Measurements from ENCODE around the gene EHMT2. TPM values are rescaled to one million over a fixed set of nuclear protein-coding genes. Genes with fewer than 3 reads are reported as not detected.

EHMT2 gene
- total and polyA plus RNA-seq, 2 of the 13 experiments (the other 11 are each of a cell fraction or from before 2014, with no cell fraction given): 55.2 to 69.2 TPM

DNA sequence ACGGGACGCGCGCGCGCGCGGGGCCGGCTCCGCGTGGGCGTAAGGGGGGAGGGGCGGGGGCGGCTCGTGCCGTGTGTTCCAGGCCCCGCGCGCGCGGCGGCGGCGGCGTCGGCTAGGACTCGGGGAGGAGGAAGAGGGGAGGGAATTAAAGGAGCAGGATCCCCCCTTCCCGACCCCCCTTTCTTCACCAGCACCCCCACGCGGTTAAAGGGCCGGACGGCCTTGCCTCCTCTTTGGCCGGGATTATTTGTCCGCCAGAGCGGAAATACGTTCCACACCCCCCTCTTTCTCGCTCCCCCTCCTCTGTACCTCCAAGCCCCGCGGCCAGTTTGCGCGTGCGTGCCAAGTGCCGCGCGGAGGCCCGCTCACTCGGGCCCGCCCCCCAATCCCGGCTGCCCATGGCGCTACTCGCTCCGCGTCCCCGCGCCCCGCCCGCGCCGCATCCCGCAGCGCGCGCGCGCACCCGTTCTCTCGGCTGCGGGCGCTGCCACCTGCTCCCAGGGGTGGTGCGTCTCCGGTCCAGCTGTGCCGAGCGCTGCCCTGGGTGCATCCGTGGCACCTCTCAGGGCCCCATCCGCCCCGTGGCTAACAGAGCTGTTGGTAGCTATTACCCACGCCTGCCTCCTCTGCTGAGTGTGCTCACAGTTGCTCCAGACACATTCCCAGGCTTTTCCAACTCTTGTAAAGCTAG, 4.6 kb upstream of the EHMT2 start, which contains the start of gene ZBTB12 (continued):
- TF ChIP-seq ZNF546 (CRISPR knock-in tag; conservative IDR thresholded peaks at IDR 0.05): peak; percentile 71; the same call in 1 of the 2 replicates
- TF ChIP-seq, protein P1, sequence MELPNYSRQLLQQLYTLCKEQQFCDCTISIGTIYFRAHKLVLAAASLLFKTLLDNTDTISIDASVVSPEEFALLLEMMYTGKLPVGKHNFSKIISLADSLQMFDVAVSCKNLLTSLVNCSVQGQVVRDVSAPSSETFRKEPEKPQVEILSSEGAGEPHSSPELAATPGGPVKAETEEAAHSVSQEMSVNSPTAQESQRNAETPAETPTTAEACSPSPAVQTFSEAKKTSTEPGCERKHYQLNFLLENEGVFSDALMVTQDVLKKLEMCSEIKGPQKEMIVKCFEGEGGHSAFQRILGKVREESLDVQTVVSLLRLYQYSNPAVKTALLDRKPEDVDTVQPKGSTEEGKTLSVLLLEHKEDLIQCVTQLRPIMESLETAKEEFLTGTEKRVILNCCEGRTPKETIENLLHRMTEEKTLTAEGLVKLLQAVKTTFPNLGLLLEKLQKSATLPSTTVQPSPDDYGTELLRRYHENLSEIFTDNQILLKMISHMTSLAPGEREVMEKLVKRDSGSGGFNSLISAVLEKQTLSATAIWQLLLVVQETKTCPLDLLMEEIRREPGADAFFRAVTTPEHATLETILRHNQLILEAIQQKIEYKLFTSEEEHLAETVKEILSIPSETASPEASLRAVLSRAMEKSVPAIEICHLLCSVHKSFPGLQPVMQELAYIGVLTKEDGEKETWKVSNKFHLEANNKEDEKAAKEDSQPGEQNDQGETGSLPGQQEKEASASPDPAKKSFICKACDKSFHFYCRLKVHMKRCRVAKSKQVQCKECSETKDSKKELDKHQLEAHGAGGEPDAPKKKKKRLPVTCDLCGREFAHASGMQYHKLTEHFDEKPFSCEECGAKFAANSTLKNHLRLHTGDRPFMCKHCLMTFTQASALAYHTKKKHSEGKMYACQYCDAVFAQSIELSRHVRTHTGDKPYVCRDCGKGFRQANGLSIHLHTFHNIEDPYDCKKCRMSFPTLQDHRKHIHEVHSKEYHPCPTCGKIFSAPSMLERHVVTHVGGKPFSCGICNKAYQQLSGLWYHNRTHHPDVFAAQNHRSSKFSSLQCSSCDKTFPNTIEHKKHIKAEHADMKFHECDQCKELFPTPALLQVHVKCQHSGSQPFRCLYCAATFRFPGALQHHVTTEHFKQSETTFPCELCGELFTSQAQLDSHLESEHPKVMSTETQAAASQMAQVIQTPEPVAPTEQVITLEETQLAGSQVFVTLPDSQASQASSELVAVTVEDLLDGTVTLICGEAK (IDR thresholded peaks at IDR 0.05): no peak
- TF ChIP-seq, protein P1 (CRISPR knock-in tag; IDR thresholded peaks at IDR 0.05): peak; percentile 60; the same call in 1 of the 2 replicates
- 0 out of 2 replicates have a peak, but pooled peaks have one; percentile 47 for TF ChIP-seq CCDC6 (CRISPR knock-in tag; IDR thresholded peaks at IDR 0.05)
- TF ChIP-seq, protein P2, sequence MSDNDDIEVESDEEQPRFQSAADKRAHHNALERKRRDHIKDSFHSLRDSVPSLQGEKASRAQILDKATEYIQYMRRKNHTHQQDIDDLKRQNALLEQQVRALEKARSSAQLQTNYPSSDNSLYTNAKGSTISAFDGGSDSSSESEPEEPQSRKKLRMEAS (IDR thresholded peaks at IDR 0.05): peak; percentile 83; the same call in 1 of the 2 replicates
- TF ChIP-seq, protein P3, sequence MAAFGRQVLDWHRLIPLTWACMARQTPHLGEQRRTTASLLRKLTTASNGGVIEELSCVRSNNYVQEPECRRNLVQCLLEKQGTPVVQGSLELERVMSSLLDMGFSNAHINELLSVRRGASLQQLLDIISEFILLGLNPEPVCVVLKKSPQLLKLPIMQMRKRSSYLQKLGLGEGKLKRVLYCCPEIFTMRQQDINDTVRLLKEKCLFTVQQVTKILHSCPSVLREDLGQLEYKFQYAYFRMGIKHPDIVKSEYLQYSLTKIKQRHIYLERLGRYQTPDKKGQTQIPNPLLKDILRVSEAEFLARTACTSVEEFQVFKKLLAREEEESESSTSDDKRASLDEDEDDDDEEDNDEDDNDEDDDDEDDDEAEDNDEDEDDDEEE (CRISPR knock-in tag; IDR thresholded peaks at IDR 0.05): peak; percentile 52
- peak; percentile 89; the same call in 1 of the 2 replicates for TF ChIP-seq ZNF709 (CRISPR knock-in tag; IDR thresholded peaks at IDR 0.05)
- TF ChIP-seq AKAP8 (CRISPR knock-in tag; IDR thresholded peaks at IDR 0.05): peak; percentile 99
- 0 out of 2 replicates have a peak, but pooled peaks have one; percentile 30 for TF ChIP-seq ZNF879 (CRISPR knock-in tag; IDR thresholded peaks at IDR 0.05)
- TF ChIP-seq, protein P4, sequence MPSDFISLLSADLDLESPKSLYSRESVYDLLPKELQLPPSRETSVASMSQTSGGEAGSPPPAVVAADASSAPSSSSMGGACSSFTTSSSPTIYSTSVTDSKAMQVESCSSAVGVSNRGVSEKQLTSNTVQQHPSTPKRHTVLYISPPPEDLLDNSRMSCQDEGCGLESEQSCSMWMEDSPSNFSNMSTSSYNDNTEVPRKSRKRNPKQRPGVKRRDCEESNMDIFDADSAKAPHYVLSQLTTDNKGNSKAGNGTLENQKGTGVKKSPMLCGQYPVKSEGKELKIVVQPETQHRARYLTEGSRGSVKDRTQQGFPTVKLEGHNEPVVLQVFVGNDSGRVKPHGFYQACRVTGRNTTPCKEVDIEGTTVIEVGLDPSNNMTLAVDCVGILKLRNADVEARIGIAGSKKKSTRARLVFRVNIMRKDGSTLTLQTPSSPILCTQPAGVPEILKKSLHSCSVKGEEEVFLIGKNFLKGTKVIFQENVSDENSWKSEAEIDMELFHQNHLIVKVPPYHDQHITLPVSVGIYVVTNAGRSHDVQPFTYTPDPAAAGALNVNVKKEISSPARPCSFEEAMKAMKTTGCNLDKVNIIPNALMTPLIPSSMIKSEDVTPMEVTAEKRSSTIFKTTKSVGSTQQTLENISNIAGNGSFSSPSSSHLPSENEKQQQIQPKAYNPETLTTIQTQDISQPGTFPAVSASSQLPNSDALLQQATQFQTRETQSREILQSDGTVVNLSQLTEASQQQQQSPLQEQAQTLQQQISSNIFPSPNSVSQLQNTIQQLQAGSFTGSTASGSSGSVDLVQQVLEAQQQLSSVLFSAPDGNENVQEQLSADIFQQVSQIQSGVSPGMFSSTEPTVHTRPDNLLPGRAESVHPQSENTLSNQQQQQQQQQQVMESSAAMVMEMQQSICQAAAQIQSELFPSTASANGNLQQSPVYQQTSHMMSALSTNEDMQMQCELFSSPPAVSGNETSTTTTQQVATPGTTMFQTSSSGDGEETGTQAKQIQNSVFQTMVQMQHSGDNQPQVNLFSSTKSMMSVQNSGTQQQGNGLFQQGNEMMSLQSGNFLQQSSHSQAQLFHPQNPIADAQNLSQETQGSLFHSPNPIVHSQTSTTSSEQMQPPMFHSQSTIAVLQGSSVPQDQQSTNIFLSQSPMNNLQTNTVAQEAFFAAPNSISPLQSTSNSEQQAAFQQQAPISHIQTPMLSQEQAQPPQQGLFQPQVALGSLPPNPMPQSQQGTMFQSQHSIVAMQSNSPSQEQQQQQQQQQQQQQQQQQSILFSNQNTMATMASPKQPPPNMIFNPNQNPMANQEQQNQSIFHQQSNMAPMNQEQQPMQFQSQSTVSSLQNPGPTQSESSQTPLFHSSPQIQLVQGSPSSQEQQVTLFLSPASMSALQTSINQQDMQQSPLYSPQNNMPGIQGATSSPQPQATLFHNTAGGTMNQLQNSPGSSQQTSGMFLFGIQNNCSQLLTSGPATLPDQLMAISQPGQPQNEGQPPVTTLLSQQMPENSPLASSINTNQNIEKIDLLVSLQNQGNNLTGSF (CRISPR knock-in tag; IDR thresholded peaks at IDR 0.05): peak; percentile 87

All from HepG2 (cell line).